SIG-M5 treated with dmso at 0.1 percent for 504 hours (cell line): ENCODE measurements around the gene PDXK.

Experiments used
- DNase-seq: peaks from one replicate; lab custom pipeline; 2025; ENCODE audit not compliant: unreplicated experiment; lab: John Stamatoyannopoulos, UW

Gene PDXK

DNA sequence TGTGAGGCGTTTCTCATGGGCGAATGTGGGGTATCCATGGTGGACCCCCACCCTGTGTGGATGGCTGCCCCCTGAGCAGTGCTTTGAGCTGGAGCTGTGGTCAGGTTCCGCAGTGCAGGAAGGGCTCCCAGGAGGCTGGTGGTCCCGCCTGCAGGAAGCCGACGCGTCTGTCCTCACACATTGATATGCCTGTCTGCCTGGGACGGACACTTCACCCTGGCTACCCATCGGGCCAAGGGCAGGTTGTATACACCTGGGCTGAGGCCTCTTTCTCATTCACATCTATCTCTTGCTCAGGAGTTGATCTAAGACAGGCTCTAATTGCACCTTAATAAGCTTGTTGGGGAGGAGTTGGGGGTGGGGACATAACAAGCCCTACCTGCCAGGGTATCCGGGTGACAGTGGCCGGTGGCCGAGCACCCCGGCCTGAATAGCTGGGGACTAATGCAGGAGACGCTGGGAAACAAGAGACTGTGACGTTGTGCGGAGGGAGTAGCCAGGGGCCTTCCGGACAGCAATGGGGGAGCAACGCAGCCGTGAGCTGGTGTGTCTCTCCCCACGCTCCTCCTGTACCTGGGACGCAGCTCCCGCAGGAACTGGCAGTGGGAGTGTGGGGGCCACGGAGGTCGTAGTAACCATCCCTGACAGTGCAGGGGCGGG lies 21.7 kb downstream of the PDXK start:
- DNase-seq = peak; percentile 32

DNA sequence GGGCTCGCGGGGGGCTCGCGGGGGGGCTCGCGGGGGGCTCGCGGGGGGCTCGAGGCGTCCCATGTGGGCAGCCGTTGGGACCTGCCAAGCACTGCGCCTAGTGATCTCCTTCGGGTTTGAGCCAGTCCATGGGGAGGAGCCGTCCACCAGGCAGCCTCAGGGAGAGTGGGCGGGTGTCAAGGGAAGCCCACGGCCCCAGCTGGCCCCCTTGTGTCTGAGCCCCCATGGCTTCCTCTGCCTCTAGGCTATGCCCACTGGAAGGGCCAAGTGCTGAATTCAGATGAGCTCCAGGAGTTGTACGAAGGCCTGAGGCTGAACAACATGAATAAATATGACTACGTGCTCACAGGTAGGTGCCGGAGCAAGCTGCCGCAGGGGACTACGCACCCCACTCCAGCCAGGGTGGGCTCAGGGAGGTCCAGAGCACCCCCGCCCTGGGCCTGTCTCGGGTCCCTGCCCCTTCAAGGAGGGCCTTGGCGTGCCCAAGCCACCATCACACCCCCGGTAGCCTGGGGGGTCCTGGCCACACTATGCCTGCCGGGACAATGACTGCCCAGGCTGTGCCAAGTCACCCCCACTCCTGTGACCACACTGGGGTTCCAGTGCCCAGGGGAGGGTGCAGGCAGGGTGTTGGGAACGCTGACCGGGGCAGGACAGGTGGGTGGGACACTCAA lies 22.6 kb downstream of the PDXK start:
- DNase-seq = no peak

DNA sequence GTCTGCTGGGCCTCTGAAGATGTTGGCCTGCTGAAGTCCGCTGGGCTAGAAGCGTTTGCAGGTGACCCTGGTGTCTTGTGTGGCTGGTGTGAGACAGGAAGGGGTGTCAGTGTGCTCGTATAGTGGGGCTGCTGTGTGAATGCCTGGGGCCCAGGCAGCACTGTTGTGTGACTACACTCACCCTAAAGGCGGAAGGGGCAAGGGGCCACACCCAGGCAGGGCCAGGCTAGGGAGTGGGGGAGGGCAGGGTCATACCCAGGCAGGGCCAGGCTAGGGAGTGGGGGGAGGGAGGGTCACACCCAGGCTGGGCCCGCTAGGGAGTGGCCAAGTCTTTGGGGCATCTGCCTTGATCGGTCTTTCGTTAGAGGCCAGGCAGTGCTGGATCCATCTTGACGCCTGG lies 25.0 kb downstream of the PDXK start:
- DNase-seq = no peak

DNA sequence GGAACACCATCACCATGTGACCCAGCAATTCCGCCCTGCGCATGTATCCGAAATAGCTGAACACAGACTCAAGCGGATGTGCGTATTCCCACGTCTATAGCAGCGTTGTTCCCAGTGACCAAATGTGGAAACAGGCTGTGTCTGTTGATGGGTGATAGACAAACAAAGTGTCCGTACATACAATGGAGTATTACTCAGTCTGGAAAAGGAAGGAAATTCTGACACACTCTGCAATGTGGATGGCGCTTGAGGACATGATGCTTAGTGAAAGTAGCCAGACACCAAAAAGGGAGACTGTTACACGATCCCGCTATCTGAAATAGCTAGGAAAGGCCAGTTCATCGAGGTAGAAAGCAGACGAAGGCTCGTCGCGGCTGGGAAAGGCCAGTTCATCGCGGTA lies 25.8 kb downstream of the PDXK start:
- DNase-seq = no peak

DNA sequence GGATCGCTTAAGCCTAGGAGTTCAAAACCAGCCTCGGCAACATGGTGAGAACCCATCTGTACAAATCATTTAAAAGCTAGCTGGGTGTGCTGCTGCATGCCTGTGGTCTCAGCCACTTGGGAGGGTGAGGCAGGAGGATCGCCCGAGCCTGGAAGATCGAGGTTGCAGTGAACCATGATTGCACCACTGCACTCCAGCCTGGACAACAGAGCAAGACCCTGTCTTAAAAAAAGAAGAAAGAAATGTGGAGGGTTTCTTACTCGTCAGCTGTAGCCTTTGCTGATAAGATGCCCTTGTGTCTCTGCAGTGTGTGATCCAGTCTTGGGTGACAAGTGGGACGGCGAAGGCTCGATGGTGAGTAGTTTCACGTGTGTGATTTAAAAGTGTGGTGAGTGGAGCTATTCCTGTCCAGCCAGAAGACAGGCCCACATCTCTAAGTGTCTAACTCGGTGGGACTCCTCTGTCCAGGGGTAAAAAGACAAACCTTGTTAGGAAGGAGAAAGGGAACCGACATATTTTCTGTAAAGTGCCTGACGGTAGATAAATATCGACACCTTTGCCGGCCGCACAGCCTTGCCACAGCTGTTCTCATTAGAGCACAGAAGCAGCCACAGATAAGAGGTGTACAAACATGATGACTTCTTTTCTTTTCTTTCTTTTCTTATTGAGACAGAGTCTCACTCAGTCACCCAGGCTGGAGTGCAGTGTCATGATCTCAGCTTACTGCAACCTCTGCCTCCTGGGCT lies 27.0 kb downstream of the PDXK start:
- no peak for DNase-seq

DNA sequence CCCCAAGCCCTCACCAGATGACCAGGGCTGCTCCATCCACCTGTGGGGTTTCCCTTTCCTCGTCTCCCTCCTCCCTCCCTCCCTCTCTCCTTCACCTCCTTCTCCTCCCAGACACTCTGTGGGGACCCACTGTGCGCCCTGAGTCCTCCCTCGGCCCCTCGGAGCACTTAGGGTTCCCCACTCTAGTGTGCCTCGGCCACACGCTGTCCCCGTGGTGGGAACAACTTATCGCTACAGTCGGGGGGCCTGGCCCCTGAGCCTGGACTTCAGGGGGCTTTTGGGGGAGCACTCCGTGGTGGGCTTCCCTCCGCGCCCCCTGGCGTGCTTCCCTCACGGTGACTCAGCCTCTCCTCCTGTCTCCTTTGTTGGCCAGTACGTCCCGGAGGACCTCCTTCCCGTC lies 29.7 kb downstream of the PDXK start:
- DNase-seq = no peak

DNA sequence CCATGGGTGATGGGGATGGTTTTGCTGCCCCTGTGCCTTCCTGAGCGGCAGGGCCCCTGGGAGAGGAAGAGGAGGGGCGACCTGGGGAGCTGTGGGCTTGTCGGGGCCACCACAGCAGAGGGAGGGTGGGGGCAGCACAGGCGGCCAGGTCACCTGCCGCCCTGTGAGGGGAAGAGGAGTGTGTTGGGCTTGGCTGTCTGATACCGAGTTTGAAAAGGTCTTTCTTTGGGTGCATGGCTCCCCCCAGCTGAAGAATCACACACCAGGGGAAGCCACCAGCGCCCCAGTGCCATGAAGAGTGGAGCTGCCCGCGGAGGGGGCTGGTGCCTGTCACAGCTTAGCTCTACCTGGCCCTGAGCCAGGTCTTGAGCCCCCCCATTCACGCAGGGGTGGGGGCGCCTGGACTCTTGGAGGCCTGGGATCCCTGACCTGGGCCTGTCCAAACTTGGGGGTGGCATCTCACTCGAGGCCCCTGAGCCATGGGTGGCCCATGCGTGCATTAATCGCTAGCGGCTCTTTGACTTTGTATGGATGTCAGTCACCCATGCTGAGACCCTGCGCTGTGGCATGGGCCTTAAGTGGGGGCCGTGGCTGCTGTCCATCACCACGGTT lies 30.8 kb downstream of the PDXK start:
- DNase-seq = no peak

DNA sequence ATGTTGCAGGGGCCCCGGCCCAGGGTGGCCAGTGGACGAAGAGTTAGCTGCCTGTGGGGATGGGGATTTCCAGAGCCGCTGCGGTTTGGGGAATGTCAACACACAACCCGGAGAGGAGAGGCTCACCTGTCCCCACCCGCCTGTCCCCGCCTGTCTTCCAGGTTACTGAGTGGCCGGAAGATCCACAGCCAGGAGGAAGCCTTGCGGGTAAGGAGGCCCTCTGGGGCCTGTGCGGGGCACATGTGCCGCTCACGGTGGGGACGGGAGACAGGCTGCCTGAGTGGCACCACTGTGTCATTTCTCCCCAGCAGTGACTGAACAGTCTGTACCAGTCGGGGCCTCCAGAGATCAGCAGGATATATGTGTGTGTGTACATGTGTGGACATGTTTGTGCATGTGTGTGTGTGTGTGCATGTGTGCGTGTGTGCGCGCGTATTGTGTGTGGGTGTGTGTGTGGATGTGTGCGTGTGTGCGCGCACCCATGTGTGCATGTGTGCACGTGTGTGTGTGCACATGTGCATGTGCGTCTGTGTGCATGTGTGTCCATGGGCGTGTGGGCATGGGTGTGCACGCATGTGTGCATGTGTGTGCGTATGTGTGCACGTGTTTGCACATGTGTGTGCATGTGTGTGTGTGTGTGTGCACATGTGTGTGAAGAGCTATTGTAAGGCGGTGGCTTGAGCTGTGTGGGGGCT lies 31.6 kb downstream of the PDXK start:
- no peak for DNase-seq

DNA sequence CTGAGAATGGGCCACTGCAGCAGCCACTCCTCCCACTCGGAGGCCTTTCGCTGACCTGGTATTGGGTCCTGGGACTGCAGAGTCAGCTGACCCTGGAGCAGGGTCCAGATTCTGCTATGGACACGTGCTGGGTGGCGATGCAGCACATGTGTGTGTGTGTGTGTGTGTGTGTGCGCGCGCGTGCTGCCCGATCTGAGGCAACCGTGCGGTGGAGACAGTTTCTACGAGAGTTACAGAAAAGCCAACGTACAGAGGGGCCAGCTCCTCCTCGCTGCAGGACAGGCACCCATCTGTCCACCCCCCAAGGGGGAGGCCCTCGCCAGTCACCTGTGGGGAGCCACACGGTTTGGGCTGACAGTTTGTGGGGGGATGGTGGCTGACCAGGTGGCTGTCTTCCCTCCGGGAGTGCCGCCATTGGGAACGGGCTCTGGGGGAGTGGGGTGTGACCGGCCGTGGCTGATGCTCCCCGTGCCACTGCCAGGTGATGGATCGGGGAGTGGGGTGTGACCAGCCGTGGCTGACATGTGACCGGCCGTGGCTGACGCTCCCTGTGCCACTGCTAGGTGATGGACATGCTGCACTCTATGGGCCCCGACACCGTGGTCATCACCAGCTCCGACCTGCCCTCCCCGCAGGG lies 33.1 kb downstream of the PDXK start:
- no peak for DNase-seq

DNA sequence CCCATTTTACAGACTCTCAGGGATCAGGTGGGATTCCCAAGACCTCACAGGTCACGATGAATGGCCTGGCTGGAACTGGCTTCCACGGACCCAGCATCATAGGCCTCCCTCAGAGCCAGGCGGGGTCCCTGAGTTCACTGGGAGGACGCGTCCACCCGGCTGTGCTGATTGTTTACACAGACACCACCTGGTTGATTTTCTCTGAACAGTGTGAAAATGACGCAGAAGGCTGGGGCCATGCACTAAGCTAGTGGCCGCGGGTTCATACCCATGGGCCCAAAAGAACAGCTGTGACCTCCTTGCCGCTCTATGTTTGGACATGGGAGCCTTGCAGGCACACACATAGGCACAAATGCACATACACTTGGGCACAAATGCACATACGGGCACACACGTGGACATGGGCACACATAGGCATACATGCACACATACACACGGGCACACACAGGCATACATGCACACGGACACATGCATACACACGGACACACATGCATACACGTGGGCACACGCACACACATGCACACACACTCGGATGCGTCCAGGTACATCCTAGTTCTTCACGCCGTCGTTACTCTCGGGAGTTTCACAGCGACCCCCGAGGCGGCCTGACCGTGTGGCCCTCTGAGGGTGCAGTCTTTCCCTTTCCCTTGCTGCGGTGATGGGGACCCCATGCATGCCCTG lies 34.0 kb downstream of the PDXK start:
- DNase-seq = no peak

DNA sequence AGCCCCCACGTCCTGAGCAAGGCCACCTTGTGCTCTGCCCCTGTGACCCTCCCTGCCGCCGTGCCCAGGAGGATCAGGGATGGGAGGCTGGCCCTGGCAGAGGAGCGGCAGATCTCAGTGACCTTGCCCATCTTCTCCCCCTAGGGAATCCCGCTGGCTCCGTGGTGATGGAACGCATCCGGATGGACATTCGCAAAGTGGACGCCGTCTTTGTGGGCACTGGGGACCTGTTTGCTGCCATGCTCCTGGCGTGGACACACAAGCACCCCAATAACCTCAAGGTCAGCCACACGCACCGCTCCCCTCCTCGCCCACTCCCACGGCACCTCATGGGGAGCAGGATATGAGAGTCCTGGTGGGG lies 34.5 kb downstream of the PDXK start:
- no peak for DNase-seq

DNA sequence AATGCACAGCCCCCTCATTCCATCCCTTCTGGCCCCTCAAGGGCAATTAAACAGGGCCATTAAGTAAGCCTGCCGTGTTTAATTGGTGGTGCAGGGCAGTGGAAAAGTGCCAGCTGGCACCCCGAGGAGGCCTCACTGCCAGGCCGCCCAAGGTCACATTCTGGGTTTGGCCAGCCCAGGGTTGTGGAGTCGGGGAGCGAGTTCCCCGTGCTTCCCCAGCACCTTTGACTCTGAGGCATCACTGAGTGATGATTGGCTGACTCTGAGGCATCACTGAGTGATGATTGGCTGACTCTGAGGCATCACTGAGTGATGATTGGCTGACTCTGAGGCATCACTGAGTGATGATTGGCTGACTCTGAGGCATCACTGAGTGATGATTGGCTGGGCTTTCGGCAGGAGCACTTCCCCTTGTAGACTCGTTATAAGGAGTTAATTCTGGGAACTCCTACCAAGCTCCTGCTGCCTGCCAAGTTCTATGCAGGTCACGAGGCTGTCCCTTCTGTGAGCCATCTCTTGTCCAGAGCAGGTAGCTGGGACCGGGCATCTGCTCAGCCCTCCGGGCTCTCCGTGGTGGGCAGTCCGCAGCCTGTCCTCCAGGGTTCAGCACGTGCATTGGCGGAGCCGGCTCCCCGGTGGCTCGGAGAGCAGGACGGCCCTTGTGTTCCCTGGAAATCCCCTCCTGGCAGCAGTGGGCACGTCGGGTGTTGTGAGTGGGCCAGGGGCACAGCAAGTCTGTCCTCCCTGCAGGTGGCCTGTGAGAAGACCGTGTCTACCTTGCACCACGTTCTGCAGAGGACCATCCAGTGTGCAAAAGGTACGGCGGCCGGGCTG lies 36.2 kb downstream of the PDXK start:
- DNase-seq = no peak

DNA sequence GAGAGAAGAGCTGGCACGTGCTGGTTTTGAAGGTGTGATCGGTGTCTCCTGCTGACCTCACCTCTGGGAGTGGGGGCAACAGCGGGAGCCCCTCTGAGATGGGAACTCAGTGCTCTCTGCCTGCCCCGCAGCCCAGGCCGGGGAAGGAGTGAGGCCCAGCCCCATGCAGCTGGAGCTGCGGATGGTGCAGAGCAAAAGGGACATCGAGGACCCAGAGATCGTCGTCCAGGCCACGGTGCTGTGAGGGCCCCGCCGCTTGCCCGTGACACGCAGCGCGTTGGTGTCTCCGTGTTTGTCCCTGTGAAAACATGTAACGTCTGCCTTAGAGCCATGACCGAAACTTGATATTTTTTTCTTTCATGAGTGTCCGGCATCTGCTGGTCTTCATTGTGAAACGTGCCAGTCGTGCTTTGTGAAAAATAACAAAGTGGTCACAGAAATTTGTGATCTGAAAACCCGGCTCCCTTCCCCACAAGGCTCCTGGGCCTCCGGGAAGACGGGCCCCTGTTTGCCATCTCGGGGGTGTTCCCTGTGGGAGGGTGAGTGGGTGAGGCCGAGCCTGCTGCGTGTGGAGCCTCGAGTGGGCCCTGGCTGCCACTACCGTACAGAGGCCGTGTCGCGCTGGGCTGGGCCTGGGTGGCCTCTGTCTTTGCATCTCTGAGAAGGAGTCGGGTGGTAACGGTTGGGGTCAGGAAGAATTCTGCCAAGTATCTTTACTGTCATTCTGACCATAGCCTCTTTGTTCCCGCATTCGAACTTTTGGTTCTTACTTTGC lies 37.1 kb downstream of the PDXK start:
- DNase-seq = no peak

DNA sequence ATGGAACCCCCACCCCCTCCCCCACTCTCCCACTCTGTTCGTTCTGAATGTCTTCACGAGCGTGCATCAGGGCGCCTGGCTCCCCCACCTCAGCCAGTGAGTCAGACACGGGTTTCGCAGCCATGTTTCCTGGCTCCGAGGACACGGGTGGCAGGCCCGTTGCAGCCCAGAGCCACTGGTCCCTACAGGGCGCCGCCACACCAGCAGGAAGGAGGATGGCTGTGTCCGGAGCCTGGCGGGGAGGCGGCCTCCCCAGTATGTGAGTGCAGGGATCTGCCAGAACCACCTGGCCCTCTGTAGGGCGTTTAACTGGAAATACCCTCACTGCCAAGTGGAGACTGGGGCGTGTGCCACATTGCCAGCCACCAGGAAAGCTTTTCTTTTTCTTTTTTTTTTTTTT lies 38.7 kb downstream of the PDXK start:
- DNase-seq = no peak

DNA sequence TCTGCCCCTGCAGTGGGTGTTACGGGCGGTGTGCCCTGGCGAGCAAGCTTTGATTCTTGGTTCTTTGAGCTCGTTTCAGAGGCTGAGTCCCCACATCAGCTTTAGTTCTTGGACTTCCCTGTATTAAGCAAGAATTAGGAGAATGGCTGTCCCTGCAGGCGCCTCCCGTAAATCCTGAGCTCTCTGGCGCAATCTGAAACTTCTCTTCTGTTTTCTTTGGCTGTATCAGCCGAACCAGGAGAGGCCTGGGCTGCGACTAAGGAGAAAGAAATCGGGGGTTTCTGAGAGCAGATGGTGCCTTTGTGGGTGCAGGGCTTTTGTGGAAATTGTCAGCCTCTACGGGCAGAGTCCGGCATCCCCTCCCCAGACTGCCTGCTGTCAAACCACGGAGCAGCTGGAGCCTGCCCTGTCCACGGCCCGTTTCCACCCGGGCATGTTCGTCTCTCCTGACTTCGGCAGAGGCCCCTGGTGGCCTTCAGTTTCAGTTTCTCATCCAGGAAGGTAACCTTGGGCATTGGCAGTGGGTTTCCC lies 39.2 kb downstream of the PDXK start:
- no peak for DNase-seq

DNA sequence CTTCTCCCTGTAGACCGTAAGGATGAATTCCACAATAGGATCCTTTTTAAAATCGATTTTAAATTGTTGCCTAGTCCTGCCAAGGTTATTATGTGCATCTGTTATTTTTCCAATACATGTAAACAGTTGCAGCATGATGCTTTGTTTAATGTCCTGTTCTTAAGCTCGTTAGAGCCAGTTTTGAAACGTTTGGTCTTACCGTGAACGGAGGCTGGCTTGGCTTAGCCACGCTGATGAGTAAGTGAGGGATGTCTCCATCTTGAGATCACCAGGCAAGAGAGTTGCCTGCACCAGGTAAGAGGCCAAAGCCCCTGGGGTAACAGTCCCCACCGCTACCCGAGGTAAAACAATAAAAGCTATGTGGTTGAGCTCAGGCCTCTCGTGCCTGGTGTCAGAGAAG lies 39.9 kb downstream of the PDXK start:
- no peak for DNase-seq

DNA sequence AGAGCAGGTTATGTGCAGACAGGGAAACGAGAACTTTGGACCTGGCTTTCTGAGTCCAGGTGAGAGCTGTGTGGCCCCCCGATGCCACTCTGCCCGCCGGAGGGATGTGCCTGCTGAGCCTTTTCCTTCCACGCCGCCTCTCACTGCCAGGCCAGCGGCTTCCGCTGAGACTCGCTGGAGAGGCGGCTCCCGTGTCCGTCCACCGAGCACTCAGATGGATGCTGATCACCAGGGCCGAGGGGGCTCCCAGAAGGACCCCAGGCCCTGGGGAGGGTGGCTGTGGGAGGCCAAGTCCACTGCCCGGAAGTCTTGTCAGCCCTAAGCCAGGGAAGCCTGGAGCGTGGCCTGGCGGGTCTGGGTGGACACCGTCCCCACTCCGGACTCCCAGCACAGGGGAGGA lies 40.7 kb downstream of the PDXK start:
- DNase-seq = no peak

DNA sequence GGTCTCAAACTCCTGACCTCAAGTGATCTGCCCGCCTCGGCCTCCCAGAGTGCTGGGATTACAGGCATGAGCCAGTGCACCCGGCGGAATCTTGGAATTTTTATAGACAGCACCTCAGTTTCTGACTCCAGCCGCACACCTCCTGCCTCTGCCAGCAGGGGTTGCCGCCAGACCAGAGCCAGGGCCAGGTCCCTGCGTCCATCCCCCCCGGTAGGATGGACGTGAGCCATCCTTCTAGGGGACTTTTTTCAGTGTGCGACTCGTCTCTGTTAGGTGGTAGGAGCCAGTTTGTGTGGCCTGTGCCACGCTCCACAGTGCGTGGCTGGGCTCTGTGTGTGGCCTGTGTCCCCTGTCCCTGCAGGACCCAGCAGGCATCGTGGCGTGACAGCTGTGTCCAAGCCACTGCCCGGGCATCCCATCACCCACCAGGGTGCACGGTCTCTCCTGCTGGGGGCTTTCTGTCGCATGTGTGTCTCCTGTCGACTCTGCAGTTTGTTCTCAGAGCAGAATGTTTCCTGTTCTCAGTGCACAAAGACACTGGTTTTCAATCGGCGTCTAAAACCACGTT lies 41.5 kb downstream of the PDXK start:
- DNase-seq = no peak
